Epithelial cell of alveolus of lung (primary cell): ENCODE data around the gene RGP1. TPM values are rescaled to one million over a fixed set of nuclear protein-coding genes. Genes with fewer than 3 reads are reported as not detected.

Experiments
- total RNA-seq: library from RNA; depleted of rRNA; stranded (reverse); fragments of >200 nt; gene quantifications from 2 replicates; pipeline ENCODE4 v1.2.1, GENCODE V29; 2015

The RGP1 gene, protein sequence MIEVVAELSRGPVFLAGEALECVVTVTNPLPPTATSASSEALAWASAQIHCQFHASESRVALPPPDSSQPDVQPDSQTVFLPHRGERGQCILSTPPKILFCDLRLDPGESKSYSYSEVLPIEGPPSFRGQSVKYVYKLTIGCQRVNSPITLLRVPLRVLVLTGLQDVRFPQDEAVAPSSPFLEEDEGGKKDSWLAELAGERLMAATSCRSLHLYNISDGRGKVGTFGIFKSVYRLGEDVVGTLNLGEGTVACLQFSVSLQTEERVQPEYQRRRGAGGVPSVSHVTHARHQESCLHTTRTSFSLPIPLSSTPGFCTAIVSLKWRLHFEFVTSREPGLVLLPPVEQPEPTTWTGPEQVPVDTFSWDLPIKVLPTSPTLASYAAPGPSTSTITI
- total RNA-seq = 14.9 and 23.8 TPM in 2 replicates

DNA sequence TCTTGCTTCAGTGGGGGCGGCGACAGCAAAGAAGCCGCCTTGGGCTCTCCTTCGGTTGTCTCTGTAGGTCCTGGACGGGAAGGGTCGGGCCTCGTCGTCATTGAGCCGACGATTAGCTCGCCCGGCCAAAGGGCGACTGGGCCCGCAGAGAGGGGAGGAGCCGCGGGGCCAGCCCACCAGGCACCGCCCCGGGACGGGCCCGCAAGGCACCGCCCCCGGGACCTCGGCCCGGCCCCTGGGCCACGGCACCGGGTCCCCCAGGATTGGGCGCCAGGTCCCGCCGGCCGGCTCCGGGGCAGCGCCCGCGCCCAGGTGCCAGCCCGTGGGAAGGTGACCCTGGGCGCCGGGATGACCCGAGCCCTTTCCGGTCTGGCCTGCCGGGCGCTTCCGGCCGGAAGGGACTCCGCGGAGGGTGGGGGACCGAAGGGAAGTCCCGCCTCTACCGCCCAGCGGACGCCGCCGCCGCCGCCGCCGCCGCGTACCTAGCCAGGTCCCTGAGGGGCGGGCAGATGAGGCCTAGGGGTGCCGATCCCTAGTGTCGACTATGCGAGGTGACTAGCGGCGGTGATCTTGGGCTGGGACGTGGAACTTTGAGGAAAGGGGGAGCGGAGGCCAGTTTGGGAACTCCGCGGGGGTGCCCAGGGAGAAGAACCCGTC is at the start of gene RGP1, which contains the start of gene GBA2:
Gene RGP1, plus strand, starts transcription at position 430 of the 657 bp plus-strand sequence. CDS start 469 bp downstream, outside the sequence.
Gene GBA2, minus strand, starts transcription at position 371 of the 657 bp plus-strand sequence. CDS start 524 bp downstream, outside the sequence.

DNA sequence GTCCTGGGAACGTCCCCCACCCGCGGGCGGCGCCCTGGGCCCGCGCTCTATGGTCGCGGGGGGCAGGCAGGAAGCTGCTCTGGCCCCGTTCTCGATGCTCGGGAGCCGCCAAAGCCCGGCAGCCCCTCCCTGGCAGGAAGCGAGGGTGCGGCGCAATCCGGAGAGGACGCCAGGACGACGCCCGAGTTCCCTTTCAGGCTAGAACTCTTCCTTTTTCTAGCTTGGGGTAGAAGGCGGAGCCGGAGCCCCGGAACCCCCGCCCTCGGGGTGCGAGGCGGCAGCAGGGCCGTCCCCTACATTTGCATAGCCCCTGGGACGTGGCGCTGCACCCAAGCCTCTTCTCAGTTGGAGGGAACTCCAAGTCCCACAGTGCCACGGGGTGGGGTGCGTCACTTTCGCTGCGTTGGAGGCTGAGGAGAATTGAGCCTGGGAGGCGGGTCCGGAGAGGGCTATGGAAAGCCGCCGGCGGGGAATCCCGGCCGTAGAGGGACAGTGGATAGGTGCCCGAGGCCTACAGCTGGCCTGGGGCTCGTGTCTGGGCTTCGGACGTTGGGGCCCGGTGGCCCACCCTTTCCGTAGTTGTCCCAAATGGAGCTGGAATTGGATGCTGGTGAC is 16.8 kb upstream of the RGP1 start, which contains the start of the genes CREB3 and TLN1:
Gene CREB3, plus strand, starts transcription at position 482 of the 615 bp plus-strand sequence. Its CDS starts 107 bp downstream, at position 589.
Gene TLN1, minus strand, starts transcription at position 11 of the 615 bp plus-strand sequence. CDS start 6,501 bp downstream, outside the sequence.

DNA sequence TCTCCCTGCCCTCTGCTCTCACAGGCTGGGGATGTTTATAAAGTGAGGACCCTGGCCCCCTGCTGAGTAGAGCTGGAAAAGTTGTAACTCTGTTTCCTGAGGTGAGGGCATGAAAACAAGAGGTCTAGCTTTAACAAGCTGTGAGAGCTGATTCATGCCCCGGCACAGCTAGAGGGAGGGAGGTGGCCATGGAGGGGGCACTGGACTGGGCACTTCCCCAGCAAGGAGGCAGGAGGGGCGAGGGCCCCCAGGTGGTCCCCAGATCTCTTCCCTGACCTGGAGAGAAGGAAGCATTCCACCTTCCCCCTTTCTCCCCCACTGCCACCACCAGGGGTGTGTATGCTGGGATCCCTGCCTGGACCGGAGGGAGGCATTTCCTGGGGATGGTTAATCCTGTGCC is 5.2 kb downstream of the RGP1 start, which contains the start of gene MSMP:
Gene MSMP, minus strand, starts transcription at position 13 of the 400 bp plus-strand sequence. CDS start 147 bp downstream, outside the sequence.

DNA sequence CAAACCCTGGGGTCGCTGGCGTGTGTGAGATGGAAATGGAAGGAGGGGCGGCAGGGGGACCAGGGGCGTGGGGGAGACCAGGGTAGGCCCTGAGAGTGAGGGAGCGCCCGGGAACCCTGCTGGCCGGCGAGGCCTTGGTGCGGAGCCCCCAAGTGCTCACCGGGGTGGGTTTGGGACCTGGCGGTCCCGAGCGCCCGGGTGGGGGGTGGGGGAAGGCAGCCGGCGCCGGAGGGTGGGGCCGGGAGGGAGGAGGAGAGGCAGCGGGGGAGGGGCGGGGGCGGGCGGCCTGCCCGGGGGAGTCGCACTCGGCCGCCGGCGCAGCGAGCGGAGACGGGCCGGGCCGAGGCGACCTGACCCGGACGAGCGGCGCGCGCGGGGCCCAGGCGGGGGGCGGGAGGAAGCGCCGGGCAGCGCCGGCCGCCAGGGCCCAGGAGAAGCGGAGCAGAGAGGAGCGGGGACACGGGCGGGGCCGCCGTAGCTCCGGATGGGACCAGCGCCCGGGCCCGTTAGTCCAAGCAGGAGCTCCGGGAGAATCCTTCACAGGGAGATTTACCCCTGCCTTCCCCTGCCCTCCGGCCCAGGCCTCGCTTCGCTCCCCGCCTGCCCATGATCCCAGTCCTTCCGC is 42.3 kb downstream of the RGP1 start, which contains the start of gene NPR2:
Gene NPR2, plus strand, starts transcription at position 295 of the 625 bp plus-strand sequence. CDS start 818 bp downstream, outside the sequence.

Other genes with a start within 250 kb of the RGP1 start
- 11.9 and 13.4 TPM in 2 replicates for gene TESK1, start 144.0 kb upstream of the RGP1 start, total RNA-seq
- 0.39 and 1.1 TPM in 2 replicates for gene CD72, start 130.9 kb upstream of the RGP1 start, total RNA-seq
- gene SIT1, start 98.4 kb upstream of the RGP1 start, total RNA-seq = not detected in 2 replicates
- 5,375 and 9,932 TPM in 2 replicates for gene RMRP, start 91.3 kb upstream of the RGP1 start, total RNA-seq
- gene CCDC107, start 91.0 kb upstream of the RGP1 start, total RNA-seq = 9.1 and 11.4 TPM in 2 replicates
- gene ARHGEF39, start 84.1 kb upstream of the RGP1 start, total RNA-seq = 3.7 and 40.2 TPM in 2 replicates
- 6.7 and 52.0 TPM in 2 replicates for gene CA9, start 75.4 kb upstream of the RGP1 start, total RNA-seq
- 464 and 956 TPM in 2 replicates for gene TPM2, start 59.4 kb upstream of the RGP1 start, total RNA-seq
- 184 and 414 TPM in 2 replicates for gene TLN1, start 17.1 kb upstream of the RGP1 start, total RNA-seq
- 49.4 and 88.2 TPM in 2 replicates for gene CREB3, start 16.6 kb upstream of the RGP1 start, total RNA-seq
- 14.7 and 19.6 TPM in 2 replicates for gene GBA2, start 59 bp upstream of the RGP1 start, total RNA-seq
- gene MSMP, start 5.0 kb downstream of the RGP1 start, total RNA-seq = not detected in 2 replicates
- gene NPR2, start 42.3 kb downstream of the RGP1 start, total RNA-seq = 19.0 and 27.6 TPM in 2 replicates
- 0.26 and 0.48 TPM in 2 replicates for gene SPAG8, start 63.0 kb downstream of the RGP1 start, total RNA-seq
- 26.4 and 45.3 TPM in 2 replicates for gene HINT2, start 65.8 kb downstream of the RGP1 start, total RNA-seq
- not detected in 2 replicates for gene FAM221B, start 79.4 kb downstream of the RGP1 start, total RNA-seq
- 2.3 and 6.9 TPM in 2 replicates for gene TMEM8B, start 79.9 kb downstream of the RGP1 start, total RNA-seq
- not detected in 2 replicates for gene OR13J1, start 121.1 kb downstream of the RGP1 start, total RNA-seq
- 0.13 and 3.4 TPM in 2 replicates for gene HRCT1, start 156.9 kb downstream of the RGP1 start, total RNA-seq
- gene SPAAR, start 160.2 kb downstream of the RGP1 start, total RNA-seq = 0.39 and 1.2 TPM in 2 replicates
- 0.39 TPM in 1 of 2 replicates, not detected in the other for gene OR2S2, start 208.9 kb downstream of the RGP1 start, total RNA-seq